ENCODE results near the gene EIF4G3.
A peak's percentile ranks its signal among the peaks of the same experiment; 100 is the strongest.
"Not testable (repeated sequence)": the region's sequence is repeated elsewhere in the genome, so short reads cannot be mapped to it uniquely, and the experiment has no call there.

Gene EIF4G3

GRCh38 chr1:20793236-20793635 lies 383.5 kb downstream of the EIF4G3 start:
- TF ChIP-seq, protein P1, sequence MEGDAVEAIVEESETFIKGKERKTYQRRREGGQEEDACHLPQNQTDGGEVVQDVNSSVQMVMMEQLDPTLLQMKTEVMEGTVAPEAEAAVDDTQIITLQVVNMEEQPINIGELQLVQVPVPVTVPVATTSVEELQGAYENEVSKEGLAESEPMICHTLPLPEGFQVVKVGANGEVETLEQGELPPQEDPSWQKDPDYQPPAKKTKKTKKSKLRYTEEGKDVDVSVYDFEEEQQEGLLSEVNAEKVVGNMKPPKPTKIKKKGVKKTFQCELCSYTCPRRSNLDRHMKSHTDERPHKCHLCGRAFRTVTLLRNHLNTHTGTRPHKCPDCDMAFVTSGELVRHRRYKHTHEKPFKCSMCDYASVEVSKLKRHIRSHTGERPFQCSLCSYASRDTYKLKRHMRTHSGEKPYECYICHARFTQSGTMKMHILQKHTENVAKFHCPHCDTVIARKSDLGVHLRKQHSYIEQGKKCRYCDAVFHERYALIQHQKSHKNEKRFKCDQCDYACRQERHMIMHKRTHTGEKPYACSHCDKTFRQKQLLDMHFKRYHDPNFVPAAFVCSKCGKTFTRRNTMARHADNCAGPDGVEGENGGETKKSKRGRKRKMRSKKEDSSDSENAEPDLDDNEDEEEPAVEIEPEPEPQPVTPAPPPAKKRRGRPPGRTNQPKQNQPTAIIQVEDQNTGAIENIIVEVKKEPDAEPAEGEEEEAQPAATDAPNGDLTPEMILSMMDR (IDR thresholded peaks at IDR 0.05): no peak
- Histone ChIP-seq H3K4me3 (no peak overlapping the region), H3K27ac (no peak overlapping the region)
- DNase-seq (ENCODE audit: low spot score): no peak

DNA sequence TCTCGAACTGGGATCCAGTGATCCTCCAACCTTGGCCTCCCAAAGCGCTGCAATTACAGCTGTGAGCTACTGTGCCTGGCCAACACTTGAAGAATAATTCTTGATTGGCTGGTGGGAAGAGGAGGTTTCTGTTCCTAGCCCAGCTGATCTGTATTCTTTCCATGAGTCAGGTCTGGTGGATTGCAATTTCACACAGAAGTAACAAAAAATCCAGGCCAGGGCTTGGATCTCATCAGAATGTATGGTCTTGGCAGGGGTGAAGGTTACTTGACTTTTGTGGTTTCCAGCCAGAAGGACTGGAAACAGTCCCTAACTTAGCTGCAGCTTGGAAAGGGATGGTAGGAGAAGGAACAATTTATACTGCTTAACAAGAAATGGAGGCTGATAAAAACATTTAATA lies 384.5 kb downstream of the EIF4G3 start:
- TF ChIP-seq, protein P1 (IDR thresholded peaks at IDR 0.05): no peak
- DNase-seq (ENCODE audit: low spot score): no peak
- H3K4me3 ChIP-seq: no peak overlapping the region
- no peak overlapping the region for H3K27ac ChIP-seq

DNA sequence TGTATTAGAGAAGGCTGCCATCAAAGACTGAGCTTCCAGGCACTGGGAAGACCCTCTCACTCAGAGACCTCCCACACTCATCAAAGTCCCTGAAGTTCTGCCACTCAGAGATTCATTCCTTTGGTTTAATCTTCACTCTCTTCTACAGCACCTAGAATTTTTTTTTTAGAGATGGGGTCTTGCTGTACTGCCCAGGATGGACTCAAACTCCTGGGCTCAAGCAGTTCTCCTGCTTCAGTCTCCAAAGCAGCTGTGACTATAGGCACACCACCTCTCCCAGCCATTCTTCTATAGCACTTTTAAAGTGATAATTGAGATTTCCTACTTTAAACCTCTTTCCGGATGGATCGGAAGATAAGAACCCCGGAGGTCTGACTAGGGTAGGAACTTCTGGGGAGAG lies 385.9 kb downstream of the EIF4G3 start:
- Histone ChIP-seq H3K4me3 (no peak overlapping the region), H3K27ac (no peak overlapping the region)
- TF ChIP-seq, protein P1 (IDR thresholded peaks at IDR 0.05): no peak
- DNase-seq (ENCODE audit: low spot score): no peak

- H3K4me3 ChIP-seq; H3K27ac ChIP-seq; DNase-seq (ENCODE audit: low spot score): not testable (repeated sequence)
Observed at GRCh38 chr1:20789598-20789997, 387.1 kb downstream of the EIF4G3 start.

- Histone ChIP-seq H3K4me3 (peak overlapping the region; percentile 88), H3K27ac (peak overlapping the region; percentile 97 to 100)
- no peak for DNase-seq (ENCODE audit: low spot score)
- TF ChIP-seq, protein P1 (IDR thresholded peaks at IDR 0.05): no peak
Observed at GRCh38 chr1:20787840-20788795, 388.6 kb downstream of the EIF4G3 start.

DNA sequence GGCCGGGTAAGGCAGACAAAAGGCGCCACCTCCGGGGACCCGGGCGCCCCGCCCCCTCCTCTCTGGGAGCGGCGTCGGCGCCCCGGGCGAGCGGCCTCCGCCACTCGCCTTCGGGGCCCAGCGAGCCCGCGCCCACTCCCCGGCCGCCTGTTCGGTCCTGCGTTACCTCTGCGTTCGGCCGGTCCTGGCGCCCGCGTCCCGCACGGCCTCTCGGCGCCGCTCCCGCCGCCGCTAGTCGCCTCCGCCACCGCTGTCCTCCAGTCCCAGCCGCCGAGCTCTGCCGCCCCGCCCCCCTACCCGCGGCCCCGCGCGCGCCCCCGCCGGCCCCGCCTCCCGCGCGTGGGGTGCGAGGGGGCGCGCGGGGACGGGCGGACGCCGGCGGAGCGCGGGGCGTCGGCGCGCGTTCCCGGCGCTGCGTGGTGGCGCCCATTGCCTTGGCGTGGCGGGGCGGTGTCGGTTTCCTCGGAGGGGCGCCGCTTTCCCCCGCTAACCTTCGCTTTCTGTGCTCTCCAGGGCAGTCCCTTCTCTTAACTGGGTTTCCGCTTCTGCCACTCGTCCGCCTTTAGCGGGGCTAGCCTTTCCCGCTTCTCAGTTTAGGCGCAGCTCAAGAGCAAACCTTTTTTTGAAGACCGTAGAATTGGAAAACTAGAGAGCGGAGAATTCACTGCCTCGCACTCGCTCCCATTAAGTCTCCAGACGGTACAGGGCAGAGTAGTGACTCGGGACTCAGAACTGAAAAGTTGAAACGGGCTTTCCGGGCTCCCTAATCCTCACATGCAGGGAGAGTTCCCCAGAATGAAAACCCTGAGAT lies 389.5 kb downstream of the EIF4G3 start, which contains the start of gene HP1BP3:
HP1BP3 (minus strand) TSS at position 279 of the 811 bp plus-strand sequence. CDS start 6,867 bp downstream, outside the sequence.
- TF ChIP-seq, protein P1 (IDR thresholded peaks at IDR 0.05): no peak
- Histone ChIP-seq H3K4me3 (peak within 1 kb of the TSS; percentile 88), H3K27ac (peak within 1 kb of the TSS; percentile 97 to 100)
- DNase-seq (ENCODE audit: low spot score): peak; percentile 84
